ENCODE measurements around the gene SMYD3. TPM values are rescaled to one million over a fixed set of nuclear protein-coding genes. Genes with fewer than 3 reads are reported as not detected.

SMYD3 gene
- total and polyA plus RNA-seq, 9 of the 15 experiments (the other 6 are each of a cell fraction or from before 2014, with no cell fraction given): 128 to 440 (median 197) TPM

GRCh38 chr1:246106342-246106763 is 400.7 kb downstream of the SMYD3 start (continued):
- TF ChIP-seq NKRF (IDR thresholded peaks at IDR 0.05; ENCODE audit: borderline replicate concordance): no peak
- TF ChIP-seq DEAF1 (CRISPR knock-in tag; IDR thresholded peaks at IDR 0.05): no peak
- peak; percentile 86 for TF ChIP-seq SMARCA4 (IDR thresholded peaks at IDR 0.05)
- TF ChIP-seq KHSRP (IDR thresholded peaks at IDR 0.05): no peak
- no peak for TF ChIP-seq CC2D1A (IDR thresholded peaks at IDR 0.05)
- TF ChIP-seq PHF8 (IDR thresholded peaks at IDR 0.05; ENCODE audit: borderline replicate concordance, low read length): no peak
- TF ChIP-seq KAT2B (IDR thresholded peaks at IDR 0.05; ENCODE audit: low read depth, low read length): no peak
- TF ChIP-seq, protein P1, sequence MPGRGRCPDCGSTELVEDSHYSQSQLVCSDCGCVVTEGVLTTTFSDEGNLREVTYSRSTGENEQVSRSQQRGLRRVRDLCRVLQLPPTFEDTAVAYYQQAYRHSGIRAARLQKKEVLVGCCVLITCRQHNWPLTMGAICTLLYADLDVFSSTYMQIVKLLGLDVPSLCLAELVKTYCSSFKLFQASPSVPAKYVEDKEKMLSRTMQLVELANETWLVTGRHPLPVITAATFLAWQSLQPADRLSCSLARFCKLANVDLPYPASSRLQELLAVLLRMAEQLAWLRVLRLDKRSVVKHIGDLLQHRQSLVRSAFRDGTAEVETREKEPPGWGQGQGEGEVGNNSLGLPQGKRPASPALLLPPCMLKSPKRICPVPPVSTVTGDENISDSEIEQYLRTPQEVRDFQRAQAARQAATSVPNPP (IDR thresholded peaks at IDR 0.05; ENCODE audit: borderline replicate concordance, insufficient read depth, insufficient read length): no peak
- TF ChIP-seq TEAD2 (tag; IDR thresholded peaks at IDR 0.05): no peak
- TF ChIP-seq REST (IDR thresholded peaks at IDR 0.05; ENCODE audit: borderline replicate concordance): no peak
- no peak for TF ChIP-seq REST (CRISPR knock-in tag; IDR thresholded peaks at IDR 0.05; ENCODE audit: low read depth)
- TF ChIP-seq POLR2AphosphoS2 (IDR thresholded peaks at IDR 0.05; ENCODE audit: low read length): no peak
- no peak for TF ChIP-seq POLR3G (IDR thresholded peaks at IDR 0.05; ENCODE audit: extremely low read depth, insufficient read length, insufficient replicate concordance)
- TF ChIP-seq LCOR (CRISPR knock-in tag; IDR thresholded peaks at IDR 0.05): no peak
- TF ChIP-seq ZNF253 (CRISPR knock-in tag; conservative IDR thresholded peaks at IDR 0.05): no peak
- TF ChIP-seq IRF2 (CRISPR knock-in tag; IDR thresholded peaks at IDR 0.05): no peak
- TF ChIP-seq NBN (IDR thresholded peaks at IDR 0.05; ENCODE audit: low read depth): no peak

Measured in K562 (cell line).